ENCODE measurements around the gene EPHA1. TPM values are rescaled to one million over a fixed set of nuclear protein-coding genes. Genes with fewer than 3 reads are reported as not detected.

EPHA1 gene
- total and polyA plus RNA-seq, 7 experiments from 2014 or later = 4.1 to 63.1 (median 33.6) TPM

DNA sequence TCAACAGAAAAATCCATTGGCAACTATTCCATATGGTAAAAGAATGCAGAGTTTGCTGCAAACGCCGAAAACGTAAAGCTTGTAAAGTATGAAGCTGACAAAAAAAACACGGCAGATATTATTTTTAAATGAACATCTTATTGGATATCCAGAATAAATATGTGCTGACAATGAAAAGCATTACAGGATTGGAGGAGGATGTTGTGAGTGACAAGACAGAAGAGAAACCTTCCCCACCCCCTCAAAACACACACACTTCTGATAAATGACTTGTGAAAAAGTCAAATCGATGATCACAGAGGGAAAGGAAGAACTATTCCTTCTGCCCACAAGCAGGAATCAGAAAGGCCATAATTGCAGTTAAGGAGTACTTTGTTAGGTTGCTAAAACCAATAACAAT lies 60.7 kb downstream of the EPHA1 start:
- intact Hi-C loops (cut with micrococcal nuclease) = no loop called here
- Mint-ChIP-seq H3K27ac (no peak overlapping the region), H3K36me3 (no peaks in the 10 kb centered on the region), H3K4me1 (peaks cover 5 to 13% (median 9%) of the 10 kb centered on the region in 7 donors), H3K4me3 (no peak overlapping the region), H3K9me3 (peaks cover 0 to 2% (median 0%) of the 10 kb centered on the region in 11 donors), H3K27me3 (peaks cover 0 to 54% (median 0%) of the 10 kb centered on the region in 5 donors)
- Histone ChIP-seq H3K9me3 (ENCODE audit: control insufficient read depth in 2 of 3, low read length in 3 of 3) (no peaks in the 10 kb centered on the region), H3K36me3 (ENCODE audit: control insufficient read depth in 2 of 3, insufficient read depth in 3 of 3, low read length in 3 of 3) (no peaks in the 10 kb centered on the region), H3K4me1 (ENCODE audit: control insufficient read depth in 2 of 2, insufficient read depth in 2 of 2, low read length in 2 of 2) (peaks cover 0 to 4% of the 10 kb centered on the region in 2 donors), H3K27ac (ENCODE audit: low read depth, low read length) (no peak overlapping the region), H3K27me3 (ENCODE audit: control insufficient read depth in 2 of 2, insufficient read depth in 2 of 2, low read length in 2 of 2) (no peaks in the 10 kb centered on the region), H3K4me3 (ENCODE audit: low read length) (no peak overlapping the region)
- ChIA-PET POLR2A (no interaction called here), CTCF (interaction anchor here (0.8 to 1.0 kb wide), 2 partner anchors 21 to 49 kb away, joined by 3 to 5 read pairs; no protein-coding TSS in a partner anchor)
- ATAC-seq (no peak), DNase-seq (no peak)

DNA sequence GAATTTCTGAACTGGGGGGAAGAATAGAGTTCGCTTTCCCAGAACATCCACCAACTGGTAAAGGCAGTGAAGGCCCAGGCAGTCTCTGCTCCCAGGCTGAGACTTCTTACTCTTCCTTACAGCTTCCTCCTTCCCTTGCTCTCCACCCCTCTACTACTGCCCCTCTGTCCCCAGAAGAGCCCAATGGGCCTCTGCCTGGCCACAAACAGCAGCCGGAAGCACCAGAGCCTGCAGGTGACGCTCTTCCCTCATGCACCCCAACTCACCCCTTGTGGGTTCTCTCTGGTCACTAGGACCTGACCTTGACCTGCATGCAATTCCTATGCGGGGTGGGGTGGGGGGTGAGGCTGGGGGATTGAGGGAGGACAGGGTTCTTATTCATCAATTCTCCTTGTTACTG lies 62.6 kb downstream of the EPHA1 start:
- H3K36me3 ChIP-seq (ENCODE audit: control insufficient read depth in 2 of 3, insufficient read depth in 3 of 3, low read length in 3 of 3) = no peaks in the 10 kb centered on the region
- peak overlapping the region in 3 of 10 donors; percentile 65 to 84 (median 75) for H3K4me3 Mint-ChIP-seq
- H3K27ac Mint-ChIP-seq = peak overlapping the region in 1 of 9 donors; percentile 79
- peaks cover 5 to 13% (median 9%) of the 10 kb centered on the region in 7 donors for H3K4me1 Mint-ChIP-seq
- H3K9me3 Mint-ChIP-seq = peaks cover 0 to 2% (median 0%) of the 10 kb centered on the region in 11 donors
- no peaks in the 10 kb centered on the region for H3K27me3 ChIP-seq (ENCODE audit: control insufficient read depth in 2 of 2, insufficient read depth in 2 of 2, low read length in 2 of 2)
- no peak for DNase-seq
- H3K4me3 ChIP-seq (ENCODE audit: low read length) = no peak overlapping the region
- POLR2A ChIA-PET = interaction anchor here (0.9 to 1.3 kb wide), 5 partner anchors 18 to 83 kb away, joined by 3 to 8 read pairs (median 3); partner anchors contain the start of genes EPHA1 and GSTK1
- no peak overlapping the region for H3K27ac ChIP-seq (ENCODE audit: low read depth, low read length)
- ATAC-seq = no peak
- peaks cover 0 to 57% (median 0%) of the 10 kb centered on the region in 5 donors for H3K27me3 Mint-ChIP-seq
- no peaks in the 10 kb centered on the region for H3K36me3 Mint-ChIP-seq
- H3K9me3 ChIP-seq (ENCODE audit: control insufficient read depth in 2 of 3, low read length in 3 of 3) = no peaks in the 10 kb centered on the region
- intact Hi-C loops (cut with micrococcal nuclease) = no loop called here
- H3K4me1 ChIP-seq (ENCODE audit: control insufficient read depth in 2 of 2, insufficient read depth in 2 of 2, low read length in 2 of 2) = peaks cover 0 to 4% of the 10 kb centered on the region in 2 donors
- CTCF ChIA-PET = interaction anchor here (0.6 to 1.7 kb wide), 7 partner anchors 10 to 106 kb away, joined by 3 to 10 read pairs (median 3); no protein-coding TSS in a partner anchor

DNA sequence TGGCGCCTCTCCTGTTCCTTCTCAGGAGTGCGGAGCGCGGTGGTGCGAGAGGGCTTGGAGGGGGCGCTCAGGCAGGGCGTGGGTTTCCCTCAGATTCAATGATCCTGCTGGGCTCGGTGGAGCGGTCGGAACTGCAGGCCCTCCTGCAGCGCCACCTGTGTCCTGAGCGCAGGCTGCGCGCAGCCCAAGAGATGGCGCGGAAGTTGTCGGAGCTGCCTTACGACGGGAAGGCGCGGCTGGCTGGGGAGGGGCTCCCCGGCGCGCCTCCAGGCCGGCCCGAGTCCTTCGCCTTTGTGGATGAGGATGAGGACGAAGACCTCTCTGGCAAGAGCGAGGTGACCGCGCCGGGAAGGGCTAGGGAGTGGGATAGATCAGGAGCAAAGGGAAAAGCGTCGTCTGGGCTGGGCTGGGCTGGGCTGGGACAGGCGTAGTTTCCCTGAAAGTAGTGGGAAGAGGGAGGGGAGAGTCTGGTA lies 63.2 kb downstream of the EPHA1 start:
- Histone ChIP-seq H3K27me3 (ENCODE audit: control insufficient read depth in 2 of 2, insufficient read depth in 2 of 2, low read length in 2 of 2) (no peaks in the 10 kb centered on the region), H3K4me3 (ENCODE audit: low read length) (peak overlapping the region; percentile 29), H3K36me3 (ENCODE audit: control insufficient read depth in 2 of 3, insufficient read depth in 3 of 3, low read length in 3 of 3) (no peaks in the 10 kb centered on the region), H3K27ac (ENCODE audit: low read depth, low read length) (no peak overlapping the region), H3K9me3 (ENCODE audit: control insufficient read depth in 2 of 3, low read length in 3 of 3) (no peaks in the 10 kb centered on the region), H3K4me1 (ENCODE audit: control insufficient read depth in 2 of 2, insufficient read depth in 2 of 2, low read length in 2 of 2) (peaks cover 0 to 4% of the 10 kb centered on the region in 2 donors)
- ChIA-PET POLR2A (interaction anchor here (0.9 to 1.3 kb wide), 3 partner anchors 36 to 83 kb away, joined by 3 to 8 read pairs (median 3); partner anchors contain the start of genes EPHA1 and GSTK1), CTCF (interaction anchor here (0.6 to 1.7 kb wide), 9 partner anchors 10 to 105 kb away, joined by 3 to 10 read pairs (median 3); no protein-coding TSS in a partner anchor)
- Mint-ChIP-seq H3K4me3 (peak overlapping the region; percentile 56 to 87 (median 76)), H3K27me3 (peaks cover 0 to 57% (median 2%) of the 10 kb centered on the region in 5 donors), H3K36me3 (no peaks in the 10 kb centered on the region), H3K9me3 (peaks cover 0 to 2% (median 0%) of the 10 kb centered on the region in 11 donors), H3K4me1 (peaks cover 5 to 13% (median 9%) of the 10 kb centered on the region in 7 donors), H3K27ac (peak overlapping the region in 3 of 9 donors; percentile 3 to 79 (median 56))
- intact Hi-C loops (cut with micrococcal nuclease) = loop anchor here (1.0 to 2.0 kb wide), 8 partner anchors 27 to 105 kb away; partner anchors contain the start of genes CASP2 (in 1 of the 2), EPHA1 (in 1 of the 2) and ZYX (in 1 of the 2)
- DNase-seq (peak; percentile 31 to 62 (median 56)), ATAC-seq (peak; percentile 98)

DNA sequence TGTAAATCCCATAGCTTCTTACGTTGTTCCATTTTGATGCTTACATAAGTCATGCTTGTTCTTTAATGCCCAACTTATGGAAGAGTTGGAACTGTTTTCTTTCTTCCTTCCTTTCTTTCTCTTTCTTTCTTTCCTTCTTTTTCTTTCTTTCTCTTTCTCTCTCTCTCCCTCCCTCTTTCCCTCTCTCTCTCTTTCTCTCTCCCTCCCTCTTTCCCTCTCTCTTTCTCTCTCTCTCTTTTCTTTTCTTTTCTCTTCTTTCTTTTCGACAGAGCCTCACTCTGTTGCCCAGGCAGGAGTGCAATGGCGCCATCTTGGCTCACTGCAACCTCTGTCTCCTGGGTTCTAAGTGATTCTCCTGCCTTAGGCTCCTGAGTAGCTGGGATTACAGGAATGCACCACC lies 65.1 kb downstream of the EPHA1 start:
- Mint-ChIP-seq H3K4me3 (no peak overlapping the region), H3K27me3 (peaks cover 0 to 60% (median 4%) of the 10 kb centered on the region in 5 donors), H3K27ac (no peak overlapping the region), H3K36me3 (no peaks in the 10 kb centered on the region), H3K9me3 (peaks cover 0 to 2% (median 0%) of the 10 kb centered on the region in 11 donors), H3K4me1 (peaks cover 5 to 13% (median 8%) of the 10 kb centered on the region in 7 donors)
- H3K27me3 ChIP-seq (ENCODE audit: control insufficient read depth in 2 of 2, insufficient read depth in 2 of 2, low read length in 2 of 2) = no peaks in the 10 kb centered on the region
- no peak overlapping the region for H3K4me3 ChIP-seq (ENCODE audit: low read length)
- no peak for DNase-seq
- ATAC-seq = no peak
- ChIA-PET CTCF (interaction anchor here (0.7 to 1.2 kb wide), 5 partner anchors 12 to 100 kb away, joined by 3 to 5 read pairs (median 3); no protein-coding TSS in a partner anchor), POLR2A (no interaction called here)
- H3K27ac ChIP-seq (ENCODE audit: low read depth, low read length) = no peak overlapping the region
- H3K4me1 ChIP-seq (ENCODE audit: control insufficient read depth in 2 of 2, insufficient read depth in 2 of 2, low read length in 2 of 2) = peaks cover 0 to 4% of the 10 kb centered on the region in 2 donors
- no peaks in the 10 kb centered on the region for H3K36me3 ChIP-seq (ENCODE audit: control insufficient read depth in 2 of 3, insufficient read depth in 3 of 3, low read length in 3 of 3)
- no peaks in the 10 kb centered on the region for H3K9me3 ChIP-seq (ENCODE audit: control insufficient read depth in 2 of 3, low read length in 3 of 3)
- intact Hi-C loops (cut with micrococcal nuclease) = no loop called here

DNA sequence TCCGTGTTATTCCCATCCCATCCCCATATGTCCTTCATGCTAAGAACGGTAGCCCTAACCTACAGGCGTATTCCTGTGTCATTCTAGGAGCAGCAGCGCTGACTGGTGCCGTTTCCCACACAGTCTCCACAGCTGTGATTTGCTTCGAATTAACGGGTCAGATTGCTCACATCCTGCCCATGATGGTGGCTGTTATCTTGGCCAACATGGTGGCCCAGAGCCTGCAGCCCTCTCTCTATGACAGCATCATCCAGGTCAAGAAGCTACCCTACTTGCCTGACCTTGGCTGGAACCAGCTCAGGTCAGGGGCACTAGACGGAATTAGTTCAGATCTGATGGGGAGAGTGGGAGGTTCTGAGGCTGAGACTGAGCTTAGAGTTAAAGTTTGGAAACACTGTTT lies 66.8 kb downstream of the EPHA1 start:
- Histone ChIP-seq H3K36me3 (ENCODE audit: control insufficient read depth in 2 of 3, insufficient read depth in 3 of 3, low read length in 3 of 3) (no peaks in the 10 kb centered on the region), H3K9me3 (ENCODE audit: control insufficient read depth in 2 of 3, low read length in 3 of 3) (no peaks in the 10 kb centered on the region), H3K4me3 (ENCODE audit: low read length) (no peak overlapping the region), H3K27ac (ENCODE audit: low read depth, low read length) (no peak overlapping the region), H3K4me1 (ENCODE audit: control insufficient read depth in 2 of 2, insufficient read depth in 2 of 2, low read length in 2 of 2) (peaks cover 0 to 4% of the 10 kb centered on the region in 2 donors), H3K27me3 (ENCODE audit: control insufficient read depth in 2 of 2, insufficient read depth in 2 of 2, low read length in 2 of 2) (no peaks in the 10 kb centered on the region)
- peaks cover 5 to 13% (median 9%) of the 10 kb centered on the region in 7 donors for H3K4me1 Mint-ChIP-seq
- no peak for DNase-seq
- ChIA-PET POLR2A (no interaction called here), CTCF (no interaction called here)
- no peaks in the 10 kb centered on the region for H3K36me3 Mint-ChIP-seq
- peaks cover 0 to 58% (median 6%) of the 10 kb centered on the region in 5 donors for H3K27me3 Mint-ChIP-seq
- intact Hi-C loops (cut with micrococcal nuclease) = no loop called here
- no peak for ATAC-seq
- H3K9me3 Mint-ChIP-seq = peaks cover 0 to 2% (median 0%) of the 10 kb centered on the region in 11 donors
- no peak overlapping the region for H3K27ac Mint-ChIP-seq
- H3K4me3 Mint-ChIP-seq = no peak overlapping the region

Data from naive thymus-derived CD4-positive, alpha-beta T cell (primary cell).